GM12891 (cell line): Measurements from ENCODE around the gene TANC1.

Experiments
- POLR2A ChIP-seq: IDR thresholded peaks from 2 replicates; pipeline ENCODE4 v1.6.1; 2011; ENCODE audit warnings: low read depth, low read length, control low read depth
- POLR2AphosphoS5 ChIP-seq: IDR thresholded peaks from 2 replicates; pipeline ENCODE4 v1.6.1; 2011; ENCODE audit warnings: low read depth, low read length, control low read depth
- TAF1 ChIP-seq: IDR thresholded peaks from 2 replicates; pipeline ENCODE4 v1.6.1; 2011; ENCODE audit warnings: low read depth, low read length, control low read depth

GRCh38 chr2:159086826-159087225 is 118.4 kb downstream of the TANC1 start:
- TF ChIP-seq POLR2A, result no peak
- TF ChIP-seq TAF1, result no peak
- TF ChIP-seq POLR2AphosphoS5, result no peak
